MM.1S (cell line): ENCODE results near the gene SHISA8.

ENCODE experiments used
- DNase-seq: peaks from one replicate; pipeline ENCODE4 v3.0.0-alpha.2; 2015
- H2AFZ ChIP-seq: fragments of 300-600 bp; sonication (generic); 2 replicates; pipeline ENCODE4 v1.6.0; 2016; ENCODE audit warnings: antibody characterized with exemption, low read length
- H3F3A ChIP-seq: fragments of 300-600 bp; sonication (generic); 2 replicates; pipeline ENCODE4 v1.6.1; 2016; ENCODE audit warnings: mild to moderate bottlenecking, antibody characterized with exemption, low read length, moderate library complexity, mixed read lengths; ENCODE audit not compliant: insufficient read depth
- H3K27ac ChIP-seq: fragments of 300-600 bp; sonication (generic); 2 replicates; pipeline ENCODE4 v1.5.1; 2016; ENCODE audit warnings: mild to moderate bottlenecking, low read length
- H3K27me3 ChIP-seq: fragments of 300-600 bp; sonication (generic); replicated peaks from 2 replicates; pipeline ENCODE4 v1.6.0; 2016; ENCODE audit warnings: low read length; ENCODE audit not compliant: insufficient read depth
- H3K36me3 ChIP-seq: fragments of 300-600 bp; sonication (generic); replicated peaks from 2 replicates; pipeline ENCODE4 v1.6.1; 2016; ENCODE audit warnings: mild to moderate bottlenecking, low read length, mixed read lengths; ENCODE audit not compliant: insufficient read depth
- H3K4me1 ChIP-seq: fragments of 300-600 bp; sonication (generic); 2 replicates; pipeline ENCODE4 v1.6.1; 2016; ENCODE audit warnings: low read length, mixed read lengths
- H3K4me2 ChIP-seq: fragments of 300-600 bp; sonication (generic); 2 replicates; pipeline ENCODE4 v1.6.0; 2016; ENCODE audit warnings: low read depth, low read length
- H3K4me3 ChIP-seq: fragments of 300-600 bp; sonication (generic); 2 replicates; pipeline ENCODE4 v1.5.1; 2016; ENCODE audit warnings: low read length, mixed read lengths
- H3K79me2 ChIP-seq: fragments of 300-600 bp; sonication (generic); 2 replicates; pipeline ENCODE4 v1.6.1; 2016; ENCODE audit warnings: mixed run types, low read length, mixed read lengths
- H3K9ac ChIP-seq: fragments of 300-600 bp; sonication (generic); 2 replicates; pipeline ENCODE4 v1.6.1; 2016; ENCODE audit warnings: low read length, mixed read lengths
- H3K9me2 ChIP-seq: fragments of 300-600 bp; sonication (generic); replicated peaks from 2 replicates; pipeline ENCODE4 v1.6.1; 2016; ENCODE audit warnings: mild to moderate bottlenecking, low read length, mixed read lengths; ENCODE audit not compliant: insufficient read depth
- H3K9me3 ChIP-seq: fragments of 300-600 bp; sonication (generic); replicated peaks from 2 replicates; pipeline ENCODE4 v1.6.1; 2016; ENCODE audit warnings: mild to moderate bottlenecking, low read length, mixed read lengths; ENCODE audit not compliant: insufficient read depth
- H4K20me1 ChIP-seq: fragments of 300-600 bp; sonication (generic); 2 replicates; pipeline ENCODE4 v1.6.1; 2016; ENCODE audit warnings: mild to moderate bottlenecking, low read length, moderate library complexity, mixed read lengths; ENCODE audit not compliant: insufficient read depth
- EZH2 ChIP-seq: fragments of 300-600 bp; sonication (generic); optimal IDR thresholded peaks from 2 replicates; pipeline ENCODE3; 2017; ENCODE audit warnings: low read depth, mild to moderate bottlenecking, antibody characterized with exemption, low read length, mixed read lengths
- EZH2phosphoT487 ChIP-seq: fragments of 300-600 bp; sonication (generic); IDR thresholded peaks from 2 replicates; pipeline ENCODE4 v1.6.1; 2018; ENCODE audit warnings: antibody characterized with exemption, low read length
- TF ChIP-seq, protein P1 (sequence below): fragments of 300-600 bp; sonication (generic); IDR thresholded peaks from 2 replicates; pipeline ENCODE4 v1.5.1; 2016; ENCODE audit warnings: antibody characterized with exemption, low read length, mixed read lengths

Gene SHISA8

DNA sequence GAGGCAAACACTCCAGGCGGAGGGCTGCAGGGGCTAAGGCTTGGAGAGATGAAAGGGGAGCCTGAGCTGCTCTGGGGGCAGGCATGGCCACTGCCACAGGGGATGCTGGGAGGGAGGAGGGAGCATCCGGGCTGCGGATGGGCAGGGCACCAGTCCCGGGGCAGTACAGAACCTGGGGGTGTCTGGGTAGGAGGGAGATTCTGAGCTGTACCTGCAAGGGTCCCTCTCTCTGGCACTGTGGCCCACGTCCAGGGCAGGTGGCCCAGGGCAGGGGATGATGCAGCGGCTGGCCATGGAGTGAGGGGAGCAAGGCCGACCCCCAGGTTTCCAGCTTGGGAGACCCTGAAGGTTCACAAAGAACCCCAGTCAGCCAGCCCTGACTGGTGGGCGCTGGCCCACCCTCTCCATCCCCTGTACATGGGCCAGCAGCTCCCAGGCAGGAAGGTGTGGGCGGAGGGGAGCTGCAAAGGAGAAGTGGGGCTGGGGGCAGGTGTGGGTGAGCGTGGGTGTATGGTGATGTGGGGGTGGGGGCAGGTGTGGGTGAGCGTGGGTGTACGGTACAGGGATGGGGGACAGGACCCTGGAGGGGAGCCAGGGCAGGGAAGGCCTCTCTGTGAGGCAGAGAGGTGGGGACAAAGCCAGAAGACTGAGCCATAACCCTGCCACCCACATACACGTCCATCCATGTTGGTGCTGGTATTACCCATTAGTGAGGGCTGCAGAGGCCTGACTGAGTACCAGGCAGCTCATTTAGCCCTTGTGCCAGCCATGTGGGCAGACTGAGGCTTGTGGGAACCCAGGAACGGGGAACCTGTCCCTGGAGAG, 13.9 kb upstream of the SHISA8 start:
- Histone ChIP-seq H3K79me2 (no peaks in the 10 kb centered on the region), H3K9me3 (no peaks in the 10 kb centered on the region), H3K27me3 (peaks cover 27% of the 10 kb centered on the region), H3K4me2 (no peak overlapping the region), H4K20me1 (no peaks in the 10 kb centered on the region), H3K9ac (no peak overlapping the region), H3K9me2 (no peaks in the 10 kb centered on the region), H2AFZ (no peak overlapping the region), H3K36me3 (no peaks in the 10 kb centered on the region), H3K27ac (no peak overlapping the region), H3K4me1 (no peaks in the 10 kb centered on the region), H3K4me3 (no peak overlapping the region), H3F3A (peaks cover 5% of the 10 kb centered on the region)
- TF ChIP-seq EZH2 (no peak), EZH2phosphoT487 (no peak)
- TF ChIP-seq, protein P1, sequence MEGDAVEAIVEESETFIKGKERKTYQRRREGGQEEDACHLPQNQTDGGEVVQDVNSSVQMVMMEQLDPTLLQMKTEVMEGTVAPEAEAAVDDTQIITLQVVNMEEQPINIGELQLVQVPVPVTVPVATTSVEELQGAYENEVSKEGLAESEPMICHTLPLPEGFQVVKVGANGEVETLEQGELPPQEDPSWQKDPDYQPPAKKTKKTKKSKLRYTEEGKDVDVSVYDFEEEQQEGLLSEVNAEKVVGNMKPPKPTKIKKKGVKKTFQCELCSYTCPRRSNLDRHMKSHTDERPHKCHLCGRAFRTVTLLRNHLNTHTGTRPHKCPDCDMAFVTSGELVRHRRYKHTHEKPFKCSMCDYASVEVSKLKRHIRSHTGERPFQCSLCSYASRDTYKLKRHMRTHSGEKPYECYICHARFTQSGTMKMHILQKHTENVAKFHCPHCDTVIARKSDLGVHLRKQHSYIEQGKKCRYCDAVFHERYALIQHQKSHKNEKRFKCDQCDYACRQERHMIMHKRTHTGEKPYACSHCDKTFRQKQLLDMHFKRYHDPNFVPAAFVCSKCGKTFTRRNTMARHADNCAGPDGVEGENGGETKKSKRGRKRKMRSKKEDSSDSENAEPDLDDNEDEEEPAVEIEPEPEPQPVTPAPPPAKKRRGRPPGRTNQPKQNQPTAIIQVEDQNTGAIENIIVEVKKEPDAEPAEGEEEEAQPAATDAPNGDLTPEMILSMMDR = no peak
- DNase-seq = no peak

DNA sequence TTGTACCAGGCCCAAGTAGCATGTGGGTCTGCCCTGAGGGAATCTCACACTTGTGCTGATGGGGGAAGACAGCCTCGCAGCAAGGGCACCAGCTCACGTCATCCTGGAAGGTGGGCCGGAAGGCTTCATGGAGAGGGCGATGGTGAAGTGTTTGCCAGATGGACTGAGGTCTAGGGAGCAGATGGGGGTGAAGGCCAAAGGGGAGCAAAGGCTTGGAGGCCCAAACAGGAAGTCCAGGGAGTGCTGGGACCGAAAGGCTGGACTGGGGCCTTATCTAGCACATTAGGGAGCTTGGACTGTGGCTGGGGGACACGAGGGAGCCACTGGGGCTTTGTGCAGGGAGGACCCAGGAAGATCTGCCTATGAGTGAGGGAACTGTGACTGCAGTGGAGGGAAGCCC, 12.9 kb upstream of the SHISA8 start:
- Histone ChIP-seq H3K27ac (no peak overlapping the region), H3K4me3 (no peak overlapping the region), H3K9ac (no peak overlapping the region), H3K27me3 (peaks cover 37% of the 10 kb centered on the region), H3K9me2 (no peaks in the 10 kb centered on the region), H3K9me3 (no peaks in the 10 kb centered on the region), H3K4me2 (no peak overlapping the region), H3K36me3 (no peaks in the 10 kb centered on the region), H4K20me1 (no peaks in the 10 kb centered on the region), H3K4me1 (no peaks in the 10 kb centered on the region), H2AFZ (no peak overlapping the region), H3F3A (peaks cover 5% of the 10 kb centered on the region), H3K79me2 (no peaks in the 10 kb centered on the region)
- TF ChIP-seq, protein P1 = no peak
- no peak for TF ChIP-seq EZH2
- TF ChIP-seq EZH2phosphoT487 = no peak
- no peak for DNase-seq

DNA sequence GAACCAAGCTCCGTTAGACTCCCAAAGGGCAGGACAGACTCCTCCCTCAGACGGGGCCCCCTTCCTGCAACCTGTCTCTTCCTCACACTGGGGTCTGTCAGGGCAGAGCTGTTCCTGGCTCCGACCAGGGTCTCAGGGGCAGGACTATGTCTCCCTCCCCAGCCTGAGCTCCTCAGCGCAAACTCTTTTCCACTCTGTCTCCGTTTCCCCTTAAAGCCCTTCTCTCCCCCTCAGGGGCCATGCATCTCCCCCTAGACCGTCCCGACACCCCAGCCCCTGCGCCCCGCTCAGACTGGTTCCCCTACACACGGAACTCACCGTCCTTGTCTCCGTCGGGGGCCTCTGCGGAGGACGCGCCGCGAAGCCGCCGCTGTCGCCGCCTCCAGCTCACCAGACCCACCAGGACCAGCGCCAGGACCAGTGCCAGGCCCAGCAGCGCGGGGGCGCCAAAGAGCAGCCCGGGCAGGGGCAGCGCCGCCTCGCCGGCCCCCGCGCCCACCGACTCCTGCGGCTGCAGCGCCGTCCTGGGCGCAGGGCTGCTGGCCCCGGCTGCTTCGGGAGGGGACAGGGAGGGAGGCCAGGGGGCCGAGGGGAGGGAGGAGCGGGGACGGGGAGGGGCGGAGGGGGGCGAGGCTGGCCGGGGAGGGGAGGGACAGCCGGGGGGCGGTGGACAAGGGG, 11.0 kb upstream of the SHISA8 start:
- H2AFZ ChIP-seq = no peak overlapping the region
- TF ChIP-seq EZH2 (no peak), EZH2phosphoT487 (no peak)
- TF ChIP-seq, protein P1 = peak; percentile 66
- peaks cover 37% of the 10 kb centered on the region for H3K27me3 ChIP-seq
- no peaks in the 10 kb centered on the region for H4K20me1 ChIP-seq
- peaks cover 5% of the 10 kb centered on the region for H3F3A ChIP-seq
- no peaks in the 10 kb centered on the region for H3K36me3 ChIP-seq
- no peaks in the 10 kb centered on the region for H3K9me2 ChIP-seq
- H3K9ac ChIP-seq = no peak overlapping the region
- H3K9me3 ChIP-seq = no peaks in the 10 kb centered on the region
- no peaks in the 10 kb centered on the region for H3K4me1 ChIP-seq
- no peak overlapping the region; the same call in 1 of the 2 replicates for H3K4me3 ChIP-seq
- H3K79me2 ChIP-seq = no peaks in the 10 kb centered on the region
- H3K27ac ChIP-seq = no peak overlapping the region
- peak overlapping the region; percentile 60; the same call in 1 of the 2 replicates for H3K4me2 ChIP-seq
- peak; percentile 54 for DNase-seq
